Measurements from ENCODE around the gene CHDH.

CHDH gene

DNA sequence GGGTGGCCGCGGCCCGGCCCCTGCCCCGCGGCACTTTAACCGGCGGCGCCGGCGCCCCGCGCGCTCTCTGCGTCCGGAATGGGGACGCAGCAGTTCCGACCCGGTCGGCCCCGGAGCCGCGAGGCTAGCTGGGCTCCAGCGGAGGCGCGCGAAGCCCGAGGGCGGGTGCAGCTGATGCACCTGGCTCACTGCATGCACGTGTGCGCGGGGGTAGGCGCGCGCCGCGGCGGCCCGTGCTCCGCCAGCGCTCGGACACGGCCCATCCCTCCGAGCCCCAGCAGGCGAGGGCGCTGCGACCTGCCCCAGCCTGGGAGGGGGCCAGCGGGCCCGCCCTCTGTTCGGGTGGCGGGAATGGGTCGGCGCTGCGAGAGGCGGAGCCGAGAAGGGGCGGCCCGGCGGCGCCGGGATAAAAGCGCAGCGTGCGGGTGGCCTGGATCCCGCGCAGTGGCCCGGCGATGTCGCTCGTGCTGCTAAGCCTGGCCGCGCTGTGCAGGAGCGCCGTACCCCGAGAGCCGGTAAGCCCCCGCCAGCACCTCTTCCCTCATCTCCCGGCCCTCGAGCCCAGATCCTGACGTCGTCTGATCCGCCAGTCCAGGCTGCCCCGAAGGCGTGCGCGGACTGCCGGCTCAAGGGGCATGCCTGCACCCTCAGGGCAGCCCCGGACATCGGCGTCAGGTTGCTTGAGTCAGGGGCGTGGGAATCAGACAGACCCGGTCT lies at the start of gene CHDH, which contains the start of gene IL17RB:
CHDH (minus strand) TSS at position 286 of the 717 bp plus-strand sequence. CDS start 22,411 bp downstream, outside the sequence.
IL17RB (plus strand) TSS at position 435 of the 717 bp plus-strand sequence; CDS start at position 456, 21 bp downstream.
- DNase-seq: no peak

- no peak for DNase-seq
Observed at GRCh38 chr3:53892286-53892637, 46.0 kb upstream of the CHDH start.

DNA sequence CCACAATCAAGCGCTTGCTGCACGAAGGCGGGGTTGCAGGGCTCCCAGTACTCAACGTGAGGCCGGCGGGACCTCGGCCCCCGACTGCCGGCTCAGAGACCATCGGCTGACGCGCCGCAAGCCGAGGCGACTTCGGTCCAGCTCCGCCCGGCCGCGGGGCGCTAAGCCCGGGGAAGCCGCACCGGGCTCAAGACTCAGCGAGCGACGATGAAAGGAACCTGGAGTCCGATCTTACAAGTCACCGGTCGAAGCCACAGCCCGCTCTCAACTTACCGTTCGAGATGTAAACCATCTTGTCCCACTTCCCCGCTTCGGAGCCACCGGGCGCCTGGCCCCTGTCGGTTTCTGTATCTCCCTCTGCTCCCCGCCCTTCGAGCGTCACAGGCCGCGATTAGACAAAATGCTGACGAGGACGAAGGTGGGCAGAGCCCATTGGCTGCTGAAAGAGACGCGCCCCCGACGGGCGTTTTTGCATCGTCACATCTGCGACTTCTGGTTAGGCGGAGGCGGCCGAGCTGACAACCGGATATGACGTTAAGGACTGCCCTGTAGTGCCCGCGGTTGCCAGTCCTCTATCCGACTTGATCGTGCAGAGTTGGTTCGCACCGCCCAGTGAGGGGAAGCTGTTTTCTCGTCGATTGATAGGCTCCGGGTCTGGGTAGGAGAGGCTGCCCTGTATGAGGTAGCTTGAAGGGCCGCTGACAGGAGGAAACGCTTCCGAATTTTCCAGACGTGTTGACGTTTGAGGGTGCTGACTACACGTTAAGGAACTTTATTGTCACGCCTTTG lies 45.5 kb upstream of the CHDH start, which contains the start of gene SELENOK:
SELENOK (minus strand) TSS at position 363 of the 789 bp plus-strand sequence.
- DNase-seq: peak; percentile 94

- peak; percentile 40 for DNase-seq
Observed at GRCh38 chr3:53890726-53891475, 44.7 kb upstream of the CHDH start.

DNA sequence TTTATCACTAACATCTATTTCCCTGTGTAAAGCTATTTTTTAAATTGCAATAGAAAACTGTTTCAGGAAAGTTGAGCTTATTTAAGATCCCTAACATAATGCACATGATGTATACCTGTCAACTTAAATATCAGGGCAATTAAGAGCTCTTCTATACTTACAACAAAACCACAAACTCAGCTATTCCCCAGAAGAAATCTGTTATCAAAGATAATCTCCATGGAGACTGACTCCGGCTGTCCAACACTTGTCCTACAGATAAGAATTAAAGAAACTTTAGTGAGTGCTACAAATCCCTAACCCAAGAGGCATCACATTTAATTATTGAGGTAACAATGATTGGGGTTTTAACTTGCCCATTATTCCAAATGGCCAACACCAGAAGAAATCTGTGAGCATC lies 42.0 kb upstream of the CHDH start:
- DNase-seq: no peak

DNA sequence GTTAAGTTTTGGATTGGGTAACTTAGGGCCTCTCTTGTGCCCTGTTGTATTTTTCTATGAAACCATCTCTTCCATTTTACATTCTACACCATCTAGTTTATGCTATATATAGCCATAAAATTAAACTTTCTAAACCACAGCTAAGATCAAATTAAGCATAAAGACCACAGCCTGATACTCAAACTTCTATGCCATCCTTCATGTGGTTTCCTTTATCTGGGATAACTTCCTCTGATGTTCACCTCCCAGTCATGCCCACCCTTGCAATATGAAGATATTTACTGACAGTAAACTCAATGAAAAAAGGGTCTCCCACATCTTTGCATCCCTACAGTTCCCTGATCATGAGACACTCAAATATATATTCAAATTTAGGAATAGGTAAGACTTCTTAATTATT lies 41.2 kb upstream of the CHDH start:
- no peak for DNase-seq

GRCh38 chr3:53885239-53885638 lies 39.0 kb upstream of the CHDH start:
- no peak for DNase-seq

DNA sequence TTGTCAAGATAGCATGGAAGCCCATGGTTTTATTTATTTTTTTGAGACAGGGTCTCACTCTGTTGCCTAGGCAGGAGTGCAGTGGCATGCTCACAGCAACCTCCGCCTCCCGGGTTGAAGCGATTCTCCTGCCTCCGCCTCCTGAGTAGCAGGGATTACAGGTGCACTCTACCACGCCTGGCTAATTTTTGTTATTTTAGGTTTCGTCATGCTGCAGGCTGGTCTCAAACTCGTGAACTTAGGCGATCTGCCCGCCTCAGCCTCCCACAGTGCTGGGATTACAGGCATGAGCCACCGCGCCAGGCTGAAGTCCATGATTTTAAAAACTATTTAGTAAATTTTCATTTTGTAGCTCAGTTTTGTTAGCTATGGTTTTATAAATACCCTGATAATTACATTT lies 38.4 kb upstream of the CHDH start:
- DNase-seq: no peak

- no peak for DNase-seq
Observed at GRCh38 chr3:53883008-53883407, 36.8 kb upstream of the CHDH start.

DNA sequence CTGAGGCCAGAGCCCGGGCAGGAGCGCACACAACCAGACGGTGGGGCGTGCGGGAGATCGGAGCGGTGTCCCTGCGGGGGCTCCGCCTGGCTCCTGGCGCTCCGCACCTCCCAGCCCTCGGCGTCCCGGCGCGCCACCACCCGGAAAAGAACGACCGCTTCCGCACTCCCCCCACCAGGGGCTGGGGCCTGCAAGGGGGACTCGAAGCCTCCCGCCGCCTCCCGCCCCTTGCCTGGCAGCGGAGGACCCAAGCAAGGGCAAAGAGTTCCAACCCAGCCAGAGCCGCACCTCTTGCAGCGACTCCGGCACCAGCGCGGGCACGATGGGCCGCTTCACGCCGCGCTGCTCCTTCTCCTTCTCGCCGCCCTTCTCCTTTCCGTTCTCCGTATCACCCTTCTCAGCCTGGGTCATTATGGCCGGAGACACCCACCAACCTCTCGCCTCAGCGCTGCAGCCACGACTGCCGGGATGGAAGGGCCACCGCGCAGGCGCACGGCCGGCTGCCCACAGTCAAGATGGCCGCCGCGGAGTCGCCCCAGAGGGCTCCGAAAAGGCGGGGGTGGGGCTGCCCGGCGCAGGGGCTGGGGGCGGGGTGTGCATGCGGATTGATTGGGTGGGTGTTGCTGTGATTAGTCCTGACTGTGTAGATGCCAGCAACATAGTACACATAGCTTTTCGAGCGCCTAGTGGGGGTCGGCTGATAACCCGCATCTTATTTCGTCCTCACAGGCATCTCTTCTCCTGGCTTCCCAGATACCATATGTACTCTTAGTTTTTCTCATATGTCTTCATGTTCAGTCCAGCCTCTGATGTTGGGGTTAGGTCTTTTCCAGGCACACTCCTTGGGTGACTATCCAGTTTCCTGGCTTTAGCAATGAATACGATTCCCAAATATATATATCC lies 35.7 kb upstream of the CHDH start, which contains the start of gene ACTR8:
ACTR8 (minus strand) TSS at position 462 of the 903 bp plus-strand sequence; CDS start at position 411, 51 bp downstream.
- DNase-seq: peak; percentile 90

GRCh38 chr3:53880396-53881345 lies 34.5 kb upstream of the CHDH start:
- DNase-seq: no peak

- DNase-seq: no peak
Observed at GRCh38 chr3:53865732-53866499, 19.7 kb upstream of the CHDH start.

- no peak for DNase-seq
Observed at GRCh38 chr3:53863145-53863544, 16.9 kb upstream of the CHDH start.

DNA sequence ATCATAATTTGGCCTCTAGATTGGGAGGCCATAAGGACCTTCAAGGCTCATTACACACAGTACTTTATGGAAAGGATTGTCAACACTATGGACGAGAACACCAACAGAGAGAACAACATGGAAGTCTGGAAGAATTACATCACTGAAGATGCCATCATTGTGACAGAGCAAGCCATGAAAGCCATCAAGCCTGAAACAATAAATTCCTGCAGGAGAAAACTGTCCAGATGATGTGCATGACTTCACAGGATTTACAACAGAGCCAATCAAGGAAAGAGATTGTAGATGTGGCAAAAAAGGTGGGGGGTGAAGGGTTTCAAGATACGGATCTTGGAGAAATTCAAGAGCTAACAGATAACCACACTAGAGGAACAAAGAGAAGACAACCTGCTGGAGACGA lies 16.0 kb upstream of the CHDH start:
- DNase-seq: no peak

DNA sequence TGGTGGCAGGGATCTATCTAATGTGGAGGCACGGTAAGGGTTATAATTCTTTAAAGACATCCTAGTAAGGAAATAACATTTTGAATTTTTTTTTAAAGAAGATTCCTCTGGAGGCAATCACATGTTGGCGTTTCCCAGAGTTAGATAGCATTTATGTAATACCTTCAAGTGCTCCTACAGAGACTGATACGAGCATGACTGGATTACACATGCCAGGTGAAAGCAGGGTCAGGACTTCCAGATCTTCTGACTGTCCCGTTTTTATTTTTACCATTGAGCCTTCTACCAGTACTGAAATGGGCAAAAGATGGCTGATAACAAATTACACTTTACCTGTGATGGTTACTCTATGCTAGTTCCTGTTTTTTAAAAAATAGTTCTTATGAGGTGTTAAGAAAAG lies 14.0 kb upstream of the CHDH start:
- DNase-seq: no peak

- no peak for DNase-seq
Observed at GRCh38 chr3:53859178-53859577, 13.0 kb upstream of the CHDH start.

GRCh38 chr3:53858096-53858741 lies 12.0 kb upstream of the CHDH start:
- no peak for DNase-seq

DNA sequence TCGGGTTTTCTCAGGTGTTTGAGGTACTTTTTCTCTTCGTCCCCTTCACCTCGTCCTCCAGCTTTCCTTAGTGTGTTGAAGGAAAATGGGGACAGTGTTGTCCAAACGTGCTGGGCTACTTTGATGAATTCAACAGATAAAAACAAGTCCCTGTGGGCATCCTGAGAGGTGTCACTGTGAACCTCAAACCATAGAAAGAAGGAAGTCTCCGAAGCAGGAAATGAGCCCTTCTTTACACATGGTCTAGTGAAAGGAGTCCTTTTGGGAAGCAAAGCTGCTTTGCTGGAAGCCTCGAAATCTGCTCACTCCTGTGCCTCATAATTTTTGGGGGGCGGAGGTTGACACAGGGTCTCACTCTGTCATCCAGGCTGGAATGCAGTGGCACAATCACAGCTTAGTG lies 10.7 kb upstream of the CHDH start:
- DNase-seq: no peak

DNA sequence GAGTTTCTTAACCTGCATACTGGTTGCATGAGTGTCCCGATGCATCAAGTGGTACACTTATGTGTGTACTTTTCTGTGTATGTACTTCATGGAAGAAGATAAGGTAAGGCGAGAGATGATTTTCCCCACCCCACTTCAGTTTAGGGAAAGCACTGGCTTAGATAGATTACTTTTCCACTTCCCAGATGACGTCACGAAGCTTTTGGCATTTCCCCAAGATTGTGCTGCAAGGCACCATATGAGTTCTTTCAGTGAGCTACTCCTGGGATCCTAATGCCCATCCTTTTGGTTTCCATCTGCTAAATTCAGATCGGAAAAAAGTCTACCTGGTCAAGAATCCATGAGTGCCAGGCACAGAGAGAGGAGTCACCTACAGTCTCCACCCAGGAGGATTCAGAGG lies 4.7 kb upstream of the CHDH start:
- DNase-seq: no peak

DNA sequence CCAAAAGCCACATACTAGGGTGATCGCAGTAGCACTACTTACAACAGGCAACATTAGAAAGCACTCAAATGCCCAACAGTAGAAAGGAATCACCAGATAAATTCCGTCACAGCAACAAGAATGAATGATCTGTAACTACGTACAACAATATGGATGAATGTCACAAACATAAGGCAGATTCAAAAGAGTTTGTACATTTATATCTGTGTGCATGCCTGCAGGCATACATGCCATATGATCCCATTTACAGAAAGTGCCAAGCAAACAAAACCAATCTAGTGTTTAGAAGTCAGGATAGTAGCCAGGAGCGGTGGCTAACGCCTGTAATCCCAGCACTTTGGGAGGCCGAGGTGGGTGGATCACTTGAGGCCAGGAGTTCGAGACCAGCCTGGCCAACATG lies 3.7 kb upstream of the CHDH start:
- no peak for DNase-seq
